22Rv1 (cell line): ENCODE results near the gene RTN4R.
"Not testable (repeated sequence)": the region's sequence is repeated elsewhere in the genome, so short reads cannot be mapped to it uniquely, and the experiment has no call there.

Source experiments
- CTCF ChIP-seq: fragments of 450-650 bp; IDR thresholded peaks from 2 replicates; pipeline ENCODE4 v1.5.1; 2017; ENCODE audit warnings: mild to moderate bottlenecking
- ZFX ChIP-seq: fragments of 450-650 bp; IDR thresholded peaks from 2 replicates; pipeline ENCODE4 v1.6.1; 2017; ENCODE audit warnings: antibody characterized with exemption, borderline replicate concordance

DNA sequence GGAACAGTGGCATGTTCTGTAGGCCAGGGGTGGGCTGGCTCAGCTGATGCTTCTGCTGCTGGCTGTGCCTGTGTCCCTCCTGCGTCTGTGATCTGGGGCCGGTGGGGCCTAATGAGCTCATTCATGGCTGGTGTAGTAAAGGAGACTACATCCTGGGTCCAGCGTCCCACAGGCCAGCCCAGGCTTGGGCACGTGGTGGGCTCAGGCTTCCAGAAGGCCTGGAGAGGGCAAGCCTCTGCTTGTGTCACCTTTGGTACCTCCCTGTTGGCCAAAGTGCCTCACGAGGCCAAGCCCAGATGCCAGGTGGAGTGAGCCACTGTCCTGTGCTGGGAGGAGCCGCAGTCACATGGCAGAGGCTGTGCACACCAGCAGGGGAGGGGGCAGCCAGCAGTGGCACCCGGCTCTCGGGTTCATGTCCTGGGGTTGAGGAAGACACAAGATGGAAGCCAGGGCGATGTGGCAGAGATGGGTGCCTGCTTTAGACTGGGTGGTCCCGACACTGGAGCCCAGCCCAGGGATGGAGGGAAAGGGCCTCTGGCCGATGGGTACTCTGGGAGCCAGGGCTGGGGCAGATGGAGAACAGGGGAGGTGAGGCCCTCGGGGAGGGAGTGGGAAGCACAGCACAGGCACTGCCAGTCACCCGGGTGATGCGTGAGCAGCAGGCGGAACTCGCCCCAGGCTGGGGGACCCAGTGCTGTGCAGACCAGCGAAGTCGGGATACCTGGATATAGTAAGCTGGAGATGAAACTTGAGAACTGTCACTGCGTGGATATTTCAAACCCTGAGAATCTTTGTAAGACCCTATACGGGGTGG lies 43.3 kb upstream of the RTN4R start:
- not testable (repeated sequence) for TF ChIP-seq CTCF, ZFX
